HG02981 (cell line): Measurements from ENCODE around the gene LNPEP.
"Not testable (repeated sequence)": the region's sequence is repeated elsewhere in the genome, so short reads cannot be mapped to it uniquely, and the experiment has no call there.

Experiments used
- ATAC-seq: cut with Tn5 transposase; IDR thresholded peaks from one replicate; pipeline ENCODE4 v1.9.1; 2021; ENCODE audit warnings: mild to moderate bottlenecking, moderate library complexity; ENCODE audit not compliant: unreplicated experiment

The LNPEP gene

GRCh38 chr5:97046270-97046982 lies 110.5 kb downstream of the LNPEP start:
- ATAC-seq, result no peak

DNA sequence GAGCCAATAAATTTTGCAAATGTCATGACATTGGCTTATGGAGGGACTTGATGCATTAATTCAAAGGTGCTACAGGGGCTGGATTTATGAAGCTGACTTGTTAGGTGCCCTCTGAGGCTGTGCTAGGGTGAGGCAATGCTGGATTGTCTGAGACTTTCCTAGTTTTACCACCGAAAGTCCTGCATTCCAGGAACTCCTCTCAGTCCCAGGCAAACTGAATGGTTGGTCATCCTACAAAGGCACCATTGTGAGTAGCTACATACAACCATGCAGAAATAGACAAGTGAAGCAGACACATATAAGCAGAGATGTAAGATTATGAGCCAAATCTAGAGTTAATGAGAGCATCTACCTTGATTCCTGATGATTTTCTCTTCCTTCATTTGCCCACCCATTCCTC lies 111.2 kb downstream of the LNPEP start:
- ATAC-seq, result no peak

- ATAC-seq, result no peak
These were observed 113.3 kb downstream of the LNPEP start for GRCh38 chr5:97049175-97049574.

GRCh38 chr5:97056263-97056662 lies 120.4 kb downstream of the LNPEP start:
- no peak for ATAC-seq

- no peak for ATAC-seq
These were observed 126.2 kb downstream of the LNPEP start for GRCh38 chr5:97062046-97062445.

GRCh38 chr5:97063251-97063650 lies 127.4 kb downstream of the LNPEP start:
- no peak for ATAC-seq

GRCh38 chr5:97065475-97065874 lies 129.6 kb downstream of the LNPEP start:
- no peak for ATAC-seq

- ATAC-seq, result no peak
These were observed 131.5 kb downstream of the LNPEP start for GRCh38 chr5:97067296-97067850.

DNA sequence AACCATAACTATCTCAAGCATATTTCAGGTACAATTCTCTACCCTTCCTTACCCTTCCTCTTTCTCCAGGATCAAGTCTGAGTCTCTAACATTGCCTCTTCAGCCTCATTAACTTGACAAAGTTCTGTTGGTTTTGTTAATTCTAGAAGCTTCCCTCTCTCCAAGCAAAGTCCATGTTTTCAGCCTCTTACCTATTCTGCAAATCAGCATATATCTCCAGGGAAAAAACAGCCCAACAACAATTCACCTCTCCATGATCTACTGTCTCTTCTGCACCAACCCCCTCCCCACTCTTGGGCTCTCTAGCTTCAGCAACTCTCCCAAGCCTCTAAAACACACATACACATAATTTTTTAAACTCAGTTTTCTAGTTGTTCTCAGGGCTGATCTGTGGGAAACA lies 134.4 kb downstream of the LNPEP start:
- no peak for ATAC-seq

DNA sequence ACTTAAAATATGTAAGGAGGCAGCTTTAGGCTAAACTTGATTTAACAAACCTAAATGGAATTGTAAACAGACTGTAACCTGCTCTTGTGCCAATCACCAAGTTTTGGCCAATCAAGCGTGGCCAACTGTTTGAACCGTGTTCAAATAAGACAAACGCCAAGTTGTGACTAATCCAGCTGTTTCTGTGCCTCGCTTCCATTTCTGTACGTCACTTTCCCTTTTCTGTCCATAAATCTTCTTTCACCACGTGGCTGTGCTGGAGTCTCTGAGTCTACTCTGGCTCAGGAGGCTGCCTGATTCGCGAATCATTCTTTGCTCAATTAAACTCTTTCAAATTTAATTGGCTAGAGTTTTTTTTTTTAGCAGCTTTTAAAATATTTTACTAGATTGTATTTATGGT lies 135.2 kb downstream of the LNPEP start:
- ATAC-seq, result no peak

DNA sequence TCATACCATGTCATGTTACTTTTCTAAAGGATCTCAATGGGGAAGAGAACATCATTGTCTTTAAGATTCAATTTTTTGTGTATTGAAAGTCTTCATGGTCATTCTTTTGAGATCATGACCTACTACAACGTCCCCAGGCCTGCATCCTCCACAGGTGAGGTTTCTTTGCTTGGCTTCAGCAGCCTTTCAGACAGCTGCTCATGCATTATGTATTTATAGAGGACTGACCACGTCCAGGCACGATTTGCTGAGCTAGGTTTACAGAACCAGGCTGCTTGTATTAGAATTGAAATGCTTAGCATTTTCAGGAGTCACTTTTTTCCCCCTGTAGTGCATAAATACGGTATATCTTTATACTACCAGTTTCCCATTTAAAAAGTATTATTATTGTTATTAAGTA lies 136.1 kb downstream of the LNPEP start:
- no peak for ATAC-seq

DNA sequence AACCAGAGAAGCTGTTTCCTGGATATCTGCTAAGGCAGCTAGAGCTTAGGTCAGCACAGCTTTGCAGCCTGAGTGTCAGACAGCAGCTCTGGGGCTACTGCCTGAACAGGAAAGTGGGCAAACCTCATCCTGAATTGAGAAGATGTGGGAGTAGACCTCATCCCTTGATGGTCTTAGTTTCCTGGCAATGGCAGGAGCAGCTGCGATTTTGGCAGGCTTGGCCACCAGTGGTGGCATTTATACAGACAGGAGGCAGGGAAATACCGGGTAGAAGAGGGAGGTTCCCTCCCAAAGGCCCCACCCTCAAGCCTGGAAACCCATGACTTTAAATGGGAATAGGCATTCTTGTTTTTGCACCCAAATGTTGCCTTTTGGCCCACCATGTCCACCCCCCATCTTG lies 136.8 kb downstream of the LNPEP start:
- ATAC-seq, result no peak

DNA sequence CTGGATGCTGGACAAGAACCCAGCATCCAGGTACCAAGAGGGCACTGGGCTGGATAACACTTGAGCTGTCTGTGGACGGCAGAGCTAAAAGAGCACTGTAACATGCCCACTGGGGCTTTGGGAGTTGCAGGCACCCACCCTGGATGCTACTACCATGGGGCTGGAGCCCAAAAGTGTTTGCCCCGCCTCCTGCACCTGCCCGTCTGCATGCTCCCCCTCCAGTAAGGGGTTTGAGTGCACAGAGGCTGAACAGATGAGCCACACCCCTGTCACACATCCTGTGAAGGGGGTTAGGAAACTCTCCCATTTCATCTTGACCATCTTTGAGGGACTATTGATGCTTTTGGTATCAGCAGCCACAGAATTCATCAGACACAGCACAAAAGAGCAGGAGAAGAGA lies 137.5 kb downstream of the LNPEP start:
- no peak for ATAC-seq

- no peak for ATAC-seq
These were observed 139.1 kb downstream of the LNPEP start for GRCh38 chr5:97074859-97075489.

DNA sequence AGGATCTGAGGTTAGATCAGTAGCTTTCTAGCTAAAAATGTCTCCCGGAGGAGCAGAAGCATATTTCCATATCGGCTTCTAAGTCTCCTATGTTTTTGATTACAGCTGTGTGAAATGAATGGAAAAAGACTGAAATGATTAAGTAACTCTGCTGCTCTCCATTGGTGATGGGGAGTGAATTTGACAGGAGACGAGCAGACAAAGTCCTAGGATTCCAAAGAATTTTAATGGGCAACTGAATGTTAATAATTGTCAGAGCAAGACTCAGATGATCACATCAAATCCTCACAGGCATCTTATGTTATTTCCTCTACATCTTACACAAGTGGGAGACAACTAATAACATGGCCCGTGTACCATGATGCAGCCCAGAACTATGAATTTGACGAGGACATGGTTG lies 139.8 kb downstream of the LNPEP start:
- ATAC-seq, result no peak

DNA sequence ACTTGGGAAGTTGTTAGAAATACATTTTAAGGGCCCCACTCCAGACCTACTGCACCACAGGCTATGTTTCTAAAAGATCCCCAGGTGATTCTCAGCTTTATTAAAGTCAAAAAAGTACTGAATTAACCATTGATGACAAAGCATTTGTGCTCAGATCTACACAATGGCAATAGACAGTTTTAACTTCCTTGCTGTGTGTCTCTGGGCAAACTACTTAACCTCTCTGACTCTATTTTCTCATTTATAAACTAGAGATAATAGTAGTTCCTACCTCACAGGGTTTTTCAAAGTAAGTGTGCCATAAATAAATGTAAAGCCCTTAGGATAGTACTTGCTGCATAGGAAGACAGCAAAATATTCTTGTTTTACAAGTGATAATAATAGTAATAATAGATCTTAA lies 140.2 kb downstream of the LNPEP start:
- ATAC-seq, result no peak

DNA sequence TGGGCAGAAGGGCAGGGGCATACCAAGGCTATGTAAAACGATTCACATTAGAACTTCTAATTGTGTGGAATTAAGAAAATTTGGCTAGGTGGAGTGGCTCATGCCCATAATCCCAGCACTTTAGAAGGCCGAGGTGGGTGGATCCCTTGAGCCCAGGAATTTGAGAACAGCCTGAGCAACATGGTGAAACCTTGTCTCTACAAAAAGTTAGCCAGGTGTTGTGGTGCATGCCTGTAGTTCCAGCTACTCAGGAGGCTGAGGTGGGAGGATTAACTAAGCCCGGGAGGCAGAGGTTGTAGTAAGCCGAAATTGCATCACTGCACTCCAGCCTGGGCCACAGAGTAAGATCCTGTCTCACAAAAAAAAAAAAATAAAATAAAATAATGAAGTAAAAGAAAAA lies 141.4 kb downstream of the LNPEP start:
- no peak for ATAC-seq

- no peak for ATAC-seq
These were observed 143.3 kb downstream of the LNPEP start for GRCh38 chr5:97078958-97079743.

DNA sequence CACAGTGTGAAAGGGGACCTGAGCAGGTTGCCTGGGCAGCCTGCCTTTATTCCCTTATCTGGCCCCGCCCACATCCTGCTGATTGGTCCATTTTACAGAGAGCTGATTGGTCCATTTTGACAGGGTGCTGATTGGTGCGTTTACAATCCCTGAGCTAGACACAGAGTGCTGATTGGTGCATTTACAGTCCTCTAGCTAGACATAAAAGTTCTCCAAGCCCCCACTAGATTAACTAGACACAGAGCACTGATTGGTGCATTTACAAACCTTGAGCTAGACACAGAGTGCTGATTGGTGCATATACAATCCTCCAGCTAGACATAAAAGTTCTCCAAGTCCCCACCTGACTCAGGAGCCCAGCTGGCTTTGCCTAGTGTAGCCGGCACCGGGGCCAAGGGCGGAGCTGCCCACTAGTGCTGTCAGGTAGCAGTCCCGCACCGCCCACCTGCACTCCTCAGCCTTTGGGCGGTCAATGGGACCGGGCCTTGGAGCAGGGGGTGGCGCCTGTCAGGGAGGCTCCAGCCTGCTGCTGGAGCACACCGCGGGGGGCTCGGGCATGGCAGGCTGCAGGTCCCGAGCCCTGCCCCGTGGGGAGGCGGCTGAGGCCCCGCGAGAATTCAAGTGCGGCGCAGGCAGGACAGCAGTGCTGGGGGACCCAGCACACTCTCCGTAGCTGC lies 149.0 kb downstream of the LNPEP start:
- not testable (repeated sequence) for ATAC-seq

- ATAC-seq, result no peak
These were observed 149.7 kb downstream of the LNPEP start for GRCh38 chr5:97085459-97086181.
